ENCODE data around the gene LRG1. TPM values are rescaled to one million over a fixed set of nuclear protein-coding genes. Genes with fewer than 3 reads are reported as not detected.

LRG1 gene
- total RNA-seq, result 2.3 TPM

GRCh38 chr19:4539693-4540581, at the start of gene LRG1:
TSS of gene LRG1 (minus strand) at chr19:4540036. CDS start at chr19:4540013, 23 bp downstream.

GRCh38 chr19:4559569-4559968, 19.7 kb upstream of the LRG1 start, which contains the start of gene SEMA6B:
TSS of gene SEMA6B (minus strand) at chr19:4559684. CDS start at chr19:4558457, 1,227 bp downstream.

GRCh38 chr19:4534836-4535658, 4.8 kb downstream of the LRG1 start, which contains the start of gene PLIN5:
TSS of gene PLIN5 (minus strand) at chr19:4535224. CDS start at chr19:4534074, 1,150 bp downstream.

GRCh38 chr19:4518345-4519171, 21.3 kb downstream of the LRG1 start, which contains the start of gene PLIN4:
TSS of gene PLIN4 (minus strand) at chr19:4518486. CDS start at chr19:4518272, 214 bp downstream.

Other genes starting within 250 kb of the LRG1 start
- 0.70 TPM for gene TMIGD2, start 237.6 kb downstream of the LRG1 start, total RNA-seq
- gene FSD1, start 235.4 kb downstream of the LRG1 start, total RNA-seq, result 2.9 TPM
- 22.6 TPM for gene STAP2, start 201.2 kb downstream of the LRG1 start, total RNA-seq
- 14.0 TPM for gene MPND, start 196.5 kb downstream of the LRG1 start, total RNA-seq
- 34.4 TPM for gene SH3GL1, start 139.5 kb downstream of the LRG1 start, total RNA-seq
- 15.5 TPM for gene CHAF1A, start 137.4 kb downstream of the LRG1 start, total RNA-seq
- gene UBXN6, start 82.2 kb downstream of the LRG1 start, total RNA-seq, result 146 TPM
- 50.0 TPM for gene HDGFL2, start 67.7 kb downstream of the LRG1 start, total RNA-seq
- 10.6 TPM for gene PLIN4, start 21.6 kb downstream of the LRG1 start, total RNA-seq
- gene PLIN5, start 4.8 kb downstream of the LRG1 start, total RNA-seq, result 5.8 TPM
- gene SEMA6B, start 19.6 kb upstream of the LRG1 start, total RNA-seq, result 6.4 TPM
- 15.0 TPM for gene TNFAIP8L1, start 99.5 kb upstream of the LRG1 start, total RNA-seq
- gene MYDGF, start 130.3 kb upstream of the LRG1 start, total RNA-seq, result 57.6 TPM
- 33.9 TPM for gene DPP9, start 183.8 kb upstream of the LRG1 start, total RNA-seq